Body of pancreas (tissue), 4 donors: ENCODE results near the gene DYNLL2.

Experiments used
- POLR2A ChIP-seq, 3 donors: fragments of 450-650 bp; IDR thresholded peaks; one replicate each; pipeline ENCODE4 v1.6.1; 2016; ENCODE audit warnings: antibody characterized with exemption in 3 of 3, mild to moderate bottlenecking in 2 of 3
- TF ChIP-seq, protein P1 (sequence below), 7 experiments: fragments of 450-650 bp in 4 of 7; fragments of 200-600 bp in 3 of 7; sonication (generic) in 3 of 7; IDR thresholded peaks; one replicate each; pipeline ENCODE4 v1.5.1; 2016 to 2019; ENCODE audit warnings: antibody characterized with exemption in 7 of 7

DNA sequence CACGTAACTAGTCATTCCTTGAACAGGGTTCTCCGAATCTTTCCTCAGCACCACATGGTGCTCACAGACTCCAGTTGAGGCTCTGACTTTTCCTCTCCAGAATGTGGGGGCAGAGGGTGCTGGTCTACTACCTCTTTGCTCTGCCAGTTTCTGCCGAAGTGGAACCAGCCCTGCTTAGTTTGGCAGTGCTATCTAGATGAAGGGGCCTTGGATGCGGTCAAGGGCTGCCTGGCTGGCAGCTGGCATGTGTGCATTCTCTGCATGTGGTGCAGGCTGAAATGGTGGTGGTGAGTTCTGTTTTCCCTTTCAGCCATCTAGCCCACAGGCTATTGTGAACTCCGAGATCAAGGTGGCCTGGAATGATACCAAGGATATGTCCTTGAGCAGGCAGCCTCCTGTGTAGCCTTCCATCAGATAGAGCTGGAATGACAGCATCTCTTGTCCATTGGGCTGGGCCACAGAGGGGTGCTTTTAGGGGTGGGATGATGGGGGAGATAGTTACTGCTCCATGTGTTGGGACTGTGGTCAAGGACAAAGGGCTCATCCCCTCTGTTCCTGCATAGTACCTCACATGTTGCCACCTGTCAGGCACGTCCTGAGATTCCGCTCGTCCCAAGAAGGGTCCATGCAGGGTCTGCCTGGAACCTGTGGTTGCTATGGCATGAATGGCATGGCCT is 2.0 kb downstream of the DYNLL2 start:
- TF ChIP-seq POLR2A (IDR thresholded peaks at IDR 0.05), result no peak
- TF ChIP-seq, protein P1, sequence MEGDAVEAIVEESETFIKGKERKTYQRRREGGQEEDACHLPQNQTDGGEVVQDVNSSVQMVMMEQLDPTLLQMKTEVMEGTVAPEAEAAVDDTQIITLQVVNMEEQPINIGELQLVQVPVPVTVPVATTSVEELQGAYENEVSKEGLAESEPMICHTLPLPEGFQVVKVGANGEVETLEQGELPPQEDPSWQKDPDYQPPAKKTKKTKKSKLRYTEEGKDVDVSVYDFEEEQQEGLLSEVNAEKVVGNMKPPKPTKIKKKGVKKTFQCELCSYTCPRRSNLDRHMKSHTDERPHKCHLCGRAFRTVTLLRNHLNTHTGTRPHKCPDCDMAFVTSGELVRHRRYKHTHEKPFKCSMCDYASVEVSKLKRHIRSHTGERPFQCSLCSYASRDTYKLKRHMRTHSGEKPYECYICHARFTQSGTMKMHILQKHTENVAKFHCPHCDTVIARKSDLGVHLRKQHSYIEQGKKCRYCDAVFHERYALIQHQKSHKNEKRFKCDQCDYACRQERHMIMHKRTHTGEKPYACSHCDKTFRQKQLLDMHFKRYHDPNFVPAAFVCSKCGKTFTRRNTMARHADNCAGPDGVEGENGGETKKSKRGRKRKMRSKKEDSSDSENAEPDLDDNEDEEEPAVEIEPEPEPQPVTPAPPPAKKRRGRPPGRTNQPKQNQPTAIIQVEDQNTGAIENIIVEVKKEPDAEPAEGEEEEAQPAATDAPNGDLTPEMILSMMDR (IDR thresholded peaks at IDR 0.05), result no peak
